ENCODE measurements around the gene CBFA2T3.
A peak's percentile ranks its signal among the peaks of the same experiment; 100 is the strongest.

CBFA2T3 gene

DNA sequence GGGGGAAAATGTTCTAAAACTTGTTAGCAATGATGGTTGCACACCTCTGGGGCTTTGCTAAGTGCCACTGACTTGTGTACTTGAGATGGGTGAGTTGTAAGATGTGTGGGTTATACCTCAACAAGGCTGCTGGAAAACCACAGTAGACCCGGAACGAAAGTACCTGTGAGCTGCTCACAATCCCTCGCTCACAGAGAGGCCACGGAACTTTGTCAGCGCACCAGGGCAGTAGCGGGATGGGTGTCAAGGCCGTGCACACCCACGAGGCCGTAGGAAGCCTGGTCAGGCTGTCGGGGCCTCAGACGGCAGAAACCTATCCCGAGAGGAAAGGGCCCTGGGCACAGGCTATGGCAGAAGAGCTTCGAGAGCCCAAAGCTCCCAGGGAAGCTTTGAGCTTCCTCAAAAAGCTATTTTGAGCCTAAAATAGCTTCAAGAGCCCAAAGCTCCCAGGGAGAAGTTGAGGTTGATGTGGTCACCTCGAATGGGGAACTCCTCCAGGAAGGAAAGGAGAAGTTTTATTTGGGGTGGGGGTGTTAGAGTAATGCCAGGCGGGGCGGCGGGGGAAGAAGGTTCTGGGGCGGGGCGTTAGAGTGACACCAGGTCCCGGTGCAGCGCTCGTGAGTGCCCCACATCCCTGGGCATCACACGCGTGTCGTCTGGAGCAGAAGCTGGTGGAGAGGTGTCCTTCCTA is 19.0 kb downstream of the CBFA2T3 start:
- no peak for DNase-seq

GRCh38 chr16:88957433-88957767 is 19.6 kb downstream of the CBFA2T3 start:
- no peak for DNase-seq

GRCh38 chr16:88956546-88957432 is 20.2 kb downstream of the CBFA2T3 start:
- no peak for DNase-seq

DNA sequence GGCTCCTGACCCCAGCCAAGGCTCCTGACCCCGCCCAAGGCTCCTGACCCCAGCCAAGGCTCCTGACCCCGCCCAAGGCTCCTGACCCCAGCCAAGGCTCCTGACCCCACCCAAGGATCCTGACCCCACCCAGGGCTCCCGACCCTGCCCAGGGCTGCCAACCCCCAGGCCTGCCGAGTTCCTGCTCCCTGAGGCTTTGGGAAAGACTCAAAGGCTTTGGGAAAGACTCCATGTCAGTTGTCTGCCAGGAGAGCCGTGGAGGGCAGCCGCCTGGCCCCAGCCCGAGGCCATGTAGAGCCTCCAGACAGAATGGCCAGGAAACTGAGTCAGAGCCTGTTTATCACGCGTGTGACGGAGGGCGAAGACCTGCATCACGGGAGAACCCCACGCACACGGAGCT is 21.1 kb downstream of the CBFA2T3 start:
- DNase-seq: no peak

GRCh38 chr16:88953003-88953690 is 23.9 kb downstream of the CBFA2T3 start:
- DNase-seq: no peak

- DNase-seq: no peak
Observed at GRCh38 chr16:88951989-88952388, 25.0 kb downstream of the CBFA2T3 start.

DNA sequence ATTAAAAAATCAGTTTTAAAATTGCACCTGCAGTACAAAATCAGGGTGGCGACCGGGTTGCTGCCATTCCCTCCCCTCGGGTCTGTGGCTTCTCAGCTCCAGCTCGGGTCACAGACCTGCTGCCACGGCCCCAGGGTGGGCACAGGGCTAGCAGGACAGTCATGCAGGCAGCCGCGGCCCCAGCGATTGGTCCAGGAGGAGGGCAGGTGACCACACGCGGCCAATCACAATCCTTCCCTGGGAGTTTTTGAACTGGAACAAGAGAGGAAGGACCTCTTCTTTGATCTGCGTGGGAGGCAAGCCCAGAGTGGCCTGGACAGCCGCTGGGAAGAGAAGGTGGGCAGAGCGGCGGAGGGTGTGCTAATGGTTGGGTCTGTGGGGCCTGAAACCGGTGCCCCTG is 25.5 kb downstream of the CBFA2T3 start:
- DNase-seq: no peak

DNA sequence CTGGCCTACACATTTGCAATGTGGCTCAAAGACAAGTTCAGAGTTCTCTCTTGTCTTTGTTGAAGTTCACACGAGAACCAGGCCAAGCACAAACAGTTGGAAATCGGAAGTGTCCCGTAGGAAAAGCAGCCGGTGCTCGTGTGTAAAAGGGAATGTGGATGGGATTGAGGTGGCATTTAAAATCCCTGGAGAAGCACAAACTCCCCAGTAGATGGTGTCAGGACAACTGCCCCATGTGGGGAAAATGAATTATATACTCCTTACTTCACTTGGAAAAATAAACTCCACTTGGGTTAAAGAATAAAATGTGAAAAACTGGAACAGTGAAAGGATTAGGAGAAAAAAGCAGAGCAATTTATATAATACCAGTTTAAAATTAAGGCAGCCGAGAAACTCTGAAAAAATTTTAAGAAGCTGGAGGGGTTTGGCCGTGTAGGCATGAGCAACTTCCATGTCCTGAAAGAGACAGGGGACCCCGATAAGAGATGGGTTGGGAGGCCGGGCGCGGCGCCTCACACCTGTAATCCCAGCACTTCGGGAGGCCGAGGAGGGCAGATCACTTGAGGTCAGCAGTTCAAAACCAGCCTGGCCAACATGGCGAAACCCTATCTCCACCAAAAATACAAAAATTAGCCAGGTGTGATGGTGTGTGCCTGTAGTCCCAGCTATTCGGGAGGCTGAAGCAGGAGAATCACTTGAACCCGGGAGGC is 28.1 kb downstream of the CBFA2T3 start:
- DNase-seq: no peak

DNA sequence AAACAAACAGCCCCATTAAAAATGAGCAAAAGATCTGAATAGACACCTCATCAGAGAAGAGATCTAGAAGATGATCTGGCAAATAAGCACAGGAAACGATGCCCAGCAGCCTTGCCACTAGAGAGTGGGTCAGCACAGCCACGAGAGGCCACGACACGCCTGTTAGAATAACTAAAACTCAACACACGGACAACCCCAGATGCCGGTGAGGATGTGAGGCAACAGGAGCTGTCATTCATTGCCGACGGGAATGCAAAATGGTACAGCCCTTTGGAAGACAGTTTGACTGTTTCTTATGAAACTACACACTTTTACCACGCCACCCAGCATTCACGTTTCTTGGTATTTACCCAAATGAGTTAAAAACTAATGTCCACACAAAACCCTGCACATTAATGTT is 31.5 kb downstream of the CBFA2T3 start:
- DNase-seq: no peak

- no peak for DNase-seq
Observed at GRCh38 chr16:88943741-88944140, 33.3 kb downstream of the CBFA2T3 start.

- no peak for DNase-seq
Observed at GRCh38 chr16:88943131-88943664, 33.8 kb downstream of the CBFA2T3 start.

GRCh38 chr16:88941913-88942909 is 34.8 kb downstream of the CBFA2T3 start:
- DNase-seq: no peak

GRCh38 chr16:88940862-88941817 is 35.9 kb downstream of the CBFA2T3 start:
- no peak for DNase-seq

GRCh38 chr16:88939972-88940861 is 36.8 kb downstream of the CBFA2T3 start:
- peak; percentile 5 for DNase-seq

DNA sequence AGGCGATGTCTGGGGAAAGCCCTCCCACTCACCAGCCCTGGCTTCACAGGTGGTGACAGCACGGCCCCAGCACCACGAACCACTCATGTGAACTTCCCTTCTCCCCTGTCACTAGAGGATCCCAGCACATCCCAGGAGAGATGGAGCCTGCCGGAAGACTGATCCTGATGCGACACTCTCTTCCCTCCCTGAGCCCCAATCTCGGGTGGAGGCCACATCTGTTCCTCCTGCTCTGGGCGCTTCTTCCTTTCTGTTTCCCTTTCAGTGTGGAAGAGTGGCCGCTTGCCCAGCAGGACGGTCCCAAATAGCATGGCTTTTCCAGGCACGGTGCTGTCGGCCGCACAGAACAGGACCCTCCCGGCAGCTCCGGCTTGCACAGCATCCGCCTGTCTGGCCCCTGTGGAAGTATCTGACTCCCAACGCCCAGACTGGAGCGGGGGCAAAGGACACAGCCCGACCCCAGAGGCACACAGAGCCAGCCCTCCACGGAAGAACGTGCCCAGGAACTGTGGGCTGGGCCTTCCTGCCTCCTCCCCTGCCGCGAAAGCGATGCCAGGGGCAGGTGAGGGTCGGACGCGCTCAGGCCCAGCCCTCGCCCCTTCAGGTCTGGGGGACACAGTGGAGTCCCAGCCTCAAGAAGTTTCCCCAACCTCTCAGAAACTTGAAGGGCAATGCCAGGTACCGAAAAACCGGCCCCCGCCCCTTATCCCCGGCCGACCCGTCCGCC is 37.6 kb downstream of the CBFA2T3 start:
- DNase-seq: no peak

- DNase-seq: no peak
Observed at GRCh38 chr16:88938777-88939244, 38.2 kb downstream of the CBFA2T3 start.

- DNase-seq: no peak
Observed at GRCh38 chr16:88938119-88938776, 38.8 kb downstream of the CBFA2T3 start.

DNA sequence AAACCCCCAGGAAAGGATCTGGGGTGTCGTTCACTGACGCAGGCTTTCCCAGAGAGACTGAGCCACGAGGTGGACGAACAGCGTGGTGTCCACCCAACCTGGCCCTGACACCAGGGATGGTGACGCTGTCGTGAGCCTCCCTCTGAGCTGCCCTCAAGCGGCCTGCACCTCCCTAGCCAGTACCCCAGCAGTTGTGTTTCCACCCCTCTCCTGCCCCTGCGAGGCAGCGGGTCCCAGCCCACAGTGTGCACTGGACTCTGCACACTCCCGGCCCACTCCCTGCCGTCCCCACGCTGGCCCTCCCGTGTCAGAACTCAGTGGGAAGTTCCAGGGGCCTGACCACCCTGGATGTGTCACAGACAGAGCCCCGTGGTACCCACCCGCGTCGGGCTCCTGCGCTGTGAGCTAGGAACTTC is 39.8 kb downstream of the CBFA2T3 start:
- no peak for DNase-seq
